HT1080 (cell line): ENCODE measurements around the gene IL22RA2. TPM values are rescaled to one million over a fixed set of nuclear protein-coding genes. Genes with fewer than 3 reads are reported as not detected.

Experiments
- DNase-seq: peaks from one replicate; pipeline ENCODE4 v3.0.0-alpha.2; 2015; ENCODE audit warnings: low read depth
- total RNA-seq: library from RNA; depleted of rRNA; stranded (reverse); fragments of >200 nt; shearing (Covaris generic); gene quantifications from 2 replicates; pipeline ENCODE4 v1.2.3, GENCODE V29; 2014

The IL22RA2 gene
- total RNA-seq, 1 experiment from 2014 or later, result not detected

DNA sequence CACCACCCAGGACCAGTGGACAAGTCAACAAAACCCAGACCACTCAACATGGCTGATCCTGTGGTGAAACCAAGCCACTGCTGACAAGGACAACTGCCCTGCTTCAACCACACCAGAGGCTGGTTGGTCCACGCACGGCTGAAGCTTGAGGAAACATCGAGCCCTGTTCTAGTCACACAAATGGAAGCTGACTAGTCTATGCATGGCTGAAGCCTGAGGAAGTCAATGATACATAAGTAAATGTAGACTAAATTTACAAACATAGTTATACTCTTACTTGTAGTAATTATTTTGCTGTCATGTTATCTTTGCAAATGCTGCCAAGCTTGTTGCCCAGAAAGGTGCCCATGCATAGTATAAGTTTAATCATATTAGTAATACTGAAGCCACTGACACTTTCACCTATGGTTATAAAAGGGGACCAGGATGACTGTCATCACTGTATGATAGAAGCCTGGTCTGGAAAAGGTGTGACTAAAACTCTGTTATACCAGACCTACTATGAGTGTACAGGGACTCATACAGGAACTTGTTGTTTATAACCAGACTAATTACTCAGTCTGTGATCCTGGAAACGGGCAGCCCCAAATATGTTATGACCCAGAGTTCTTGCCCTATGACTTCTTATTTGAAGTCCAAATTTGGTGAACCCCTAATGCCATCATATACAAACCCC, 5.6 kb downstream of the IL22RA2 start:
- no peak for DNase-seq

DNA sequence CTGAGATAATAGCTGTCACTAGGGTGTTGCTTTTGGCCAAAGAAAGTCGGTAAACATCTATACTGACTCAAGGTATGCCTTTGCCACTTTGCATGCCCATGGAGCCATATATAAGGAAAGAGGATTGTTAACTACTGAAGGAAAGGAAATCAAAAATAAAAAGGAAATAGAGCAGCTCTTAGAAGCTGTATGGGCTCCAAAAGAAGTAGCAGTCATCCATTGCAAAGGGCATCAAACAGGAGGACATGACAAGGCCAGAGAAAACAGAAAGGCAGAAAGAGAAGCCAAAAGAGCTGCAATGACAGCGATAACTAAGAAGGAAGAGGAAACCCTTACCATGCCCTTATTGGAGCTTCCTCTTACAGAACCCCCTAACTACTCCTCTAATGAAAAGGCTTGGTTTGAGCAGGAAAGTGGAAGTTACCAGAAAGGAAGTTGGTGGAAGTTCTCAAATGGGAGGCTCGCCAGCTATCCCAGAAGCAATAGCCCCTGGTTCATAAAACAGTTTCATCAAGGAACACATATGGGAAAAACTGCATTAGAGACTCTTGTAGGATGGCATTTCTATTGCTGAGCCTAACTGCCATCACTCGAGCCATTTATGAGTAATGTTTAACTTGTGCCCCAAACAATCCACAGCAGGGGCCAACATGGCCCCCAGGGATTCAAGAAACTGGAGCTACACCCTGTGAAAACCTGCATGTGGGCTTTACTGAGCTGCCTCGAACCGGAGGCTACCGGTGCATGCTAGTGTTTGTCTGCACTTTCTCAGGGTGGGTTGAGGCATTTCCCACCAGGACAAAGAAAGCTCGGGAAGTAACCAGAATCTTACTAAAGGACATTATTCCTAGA, 7.0 kb downstream of the IL22RA2 start:
- no peak for DNase-seq

- peak; percentile 39 for DNase-seq
Observed at GRCh38 chr6:137165375-137166246, 7.8 kb downstream of the IL22RA2 start.

DNA sequence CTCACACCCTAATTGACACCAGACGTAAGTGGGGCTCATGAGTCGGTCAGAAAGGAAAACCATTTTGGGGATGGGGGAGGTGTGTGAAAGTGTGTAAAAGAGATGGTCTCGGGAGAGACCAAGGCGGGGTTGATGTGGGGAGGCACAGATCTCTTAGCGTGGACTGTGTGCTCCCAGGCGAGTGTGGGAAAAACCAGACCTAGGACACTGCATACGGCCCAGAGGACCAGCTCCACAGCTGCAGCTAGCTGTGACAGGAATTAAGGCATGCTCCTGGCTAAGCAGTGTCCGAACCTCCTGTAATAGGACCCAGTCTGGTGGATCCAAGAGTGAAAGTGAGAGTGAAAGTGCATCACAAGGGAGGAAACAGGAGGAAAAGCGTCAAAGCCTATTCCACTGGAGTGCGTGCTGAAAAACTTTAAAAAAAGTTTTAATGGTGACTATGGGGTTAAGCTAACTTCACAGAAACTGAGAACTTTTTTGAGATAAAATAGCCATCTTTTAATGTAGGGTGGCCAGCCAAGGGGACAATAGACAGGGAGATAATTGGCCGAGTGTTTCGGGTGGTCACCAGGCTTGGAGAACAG, 9.6 kb downstream of the IL22RA2 start:
- no peak for DNase-seq

DNA sequence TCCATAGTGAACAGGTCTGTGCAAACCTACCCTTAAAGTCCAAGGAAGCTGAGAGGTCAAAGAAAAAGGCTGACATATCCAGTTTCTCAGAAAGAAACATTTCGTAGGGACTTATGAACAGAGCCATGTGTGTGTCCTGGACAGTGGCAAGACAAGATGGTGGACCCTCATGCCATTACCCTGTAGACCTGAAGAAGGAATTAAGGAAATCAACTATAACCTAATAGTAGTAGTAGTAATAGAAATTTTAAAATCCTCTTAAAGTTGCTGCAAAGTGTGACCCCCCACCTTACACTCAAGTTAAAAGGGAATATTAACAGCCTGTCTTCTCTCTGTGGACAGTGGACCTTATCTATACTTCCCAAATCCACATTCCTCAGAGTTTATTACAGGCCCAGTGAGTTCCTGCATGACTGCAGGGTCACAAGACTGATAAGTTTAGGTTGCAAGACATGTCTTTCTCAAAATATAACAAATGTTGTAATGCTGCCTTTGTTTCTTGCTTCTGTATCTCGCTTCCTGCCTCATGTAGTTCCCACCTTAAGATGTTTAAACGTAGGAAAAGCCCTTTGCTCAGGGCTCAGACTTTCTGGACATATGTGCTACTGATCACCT, 10.6 kb downstream of the IL22RA2 start:
- DNase-seq, result no peak

- no peak for DNase-seq
Observed at GRCh38 chr6:137161949-137162348, 11.5 kb downstream of the IL22RA2 start.

DNA sequence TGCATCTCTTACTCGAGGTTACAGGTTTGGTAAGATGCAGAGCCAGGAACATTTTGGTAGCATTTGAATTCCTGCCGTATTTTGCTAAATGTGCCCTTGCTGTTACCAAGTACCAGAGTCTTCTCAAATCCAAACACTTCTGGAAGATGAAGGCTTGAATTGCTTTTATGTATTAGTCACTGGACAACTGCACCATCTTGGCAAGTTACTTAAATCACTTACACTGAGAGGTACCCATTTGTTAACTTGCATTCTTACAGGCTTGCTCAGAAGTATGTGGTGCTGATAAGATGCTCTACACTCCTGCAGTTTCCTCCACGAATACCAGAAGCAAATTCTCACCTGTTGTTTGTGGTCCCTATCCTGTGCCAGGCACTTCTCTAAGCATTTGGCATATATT, 12.7 kb downstream of the IL22RA2 start:
- DNase-seq, result peak; percentile 44

GRCh38 chr6:137159912-137160311, 13.5 kb downstream of the IL22RA2 start:
- DNase-seq, result no peak

DNA sequence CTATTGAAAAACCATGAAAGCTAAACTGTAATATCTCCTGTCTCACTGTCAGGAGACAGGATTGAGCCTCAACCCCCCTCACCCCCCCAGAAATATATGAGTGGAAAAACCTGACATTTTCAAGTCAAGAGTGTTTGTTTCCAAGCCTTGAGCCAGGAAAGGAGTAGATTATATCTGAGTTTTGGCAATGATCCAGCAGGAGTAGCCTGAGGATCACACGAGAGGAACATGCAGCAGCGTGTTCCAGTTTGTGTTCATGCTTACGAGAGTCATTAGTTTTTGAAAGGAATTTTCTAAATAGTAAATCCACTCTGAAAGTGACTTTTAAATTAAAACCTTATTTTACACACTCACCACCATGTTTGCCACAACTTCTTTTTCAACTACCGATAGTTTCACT, 15.8 kb downstream of the IL22RA2 start:
- no peak for DNase-seq

- no peak for DNase-seq
Observed at GRCh38 chr6:137156650-137157049, 16.8 kb downstream of the IL22RA2 start.

- DNase-seq, result peak; percentile 84
Observed at GRCh38 chr6:137155830-137156229, 17.6 kb downstream of the IL22RA2 start.

- no peak for DNase-seq
Observed at GRCh38 chr6:137150072-137150471, 23.4 kb downstream of the IL22RA2 start.

GRCh38 chr6:137149035-137149393, 24.4 kb downstream of the IL22RA2 start:
- no peak for DNase-seq

DNA sequence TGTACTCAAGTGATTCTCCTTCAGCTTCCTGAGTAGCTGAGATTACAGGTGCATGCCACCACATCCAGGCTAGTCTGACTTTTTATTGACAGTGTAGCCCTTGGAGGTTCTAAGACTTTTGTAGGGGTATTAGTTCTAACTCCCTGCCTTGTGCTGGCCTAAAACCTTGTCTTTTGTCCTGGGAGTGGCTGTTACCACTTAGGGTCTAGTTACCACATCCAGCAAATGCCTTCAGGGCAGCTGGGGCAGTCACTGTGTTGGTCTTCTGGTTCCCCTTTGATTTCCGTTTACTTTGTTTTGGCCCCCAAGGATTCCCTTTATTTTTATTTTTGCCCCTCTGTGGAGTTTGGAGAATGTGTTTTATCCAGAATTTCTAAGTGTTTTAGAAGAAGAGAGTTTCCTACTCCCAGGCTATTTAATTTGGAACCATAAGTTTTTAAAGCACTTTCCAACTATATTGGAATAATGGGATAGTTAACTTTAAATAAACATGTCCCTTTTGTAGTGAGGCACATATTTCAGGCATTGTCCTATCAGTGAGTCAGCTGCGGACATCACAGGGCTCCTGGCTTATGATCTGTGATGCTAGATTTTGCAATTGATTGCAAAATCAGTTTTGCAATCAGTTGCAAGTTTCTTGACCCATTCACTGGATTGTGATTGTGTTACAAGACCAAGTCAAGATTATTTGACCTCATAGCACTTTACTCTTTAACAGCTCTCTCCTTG, 25.0 kb downstream of the IL22RA2 start:
- DNase-seq, result no peak

GRCh38 chr6:137147195-137147594, 26.2 kb downstream of the IL22RA2 start:
- DNase-seq, result no peak

DNA sequence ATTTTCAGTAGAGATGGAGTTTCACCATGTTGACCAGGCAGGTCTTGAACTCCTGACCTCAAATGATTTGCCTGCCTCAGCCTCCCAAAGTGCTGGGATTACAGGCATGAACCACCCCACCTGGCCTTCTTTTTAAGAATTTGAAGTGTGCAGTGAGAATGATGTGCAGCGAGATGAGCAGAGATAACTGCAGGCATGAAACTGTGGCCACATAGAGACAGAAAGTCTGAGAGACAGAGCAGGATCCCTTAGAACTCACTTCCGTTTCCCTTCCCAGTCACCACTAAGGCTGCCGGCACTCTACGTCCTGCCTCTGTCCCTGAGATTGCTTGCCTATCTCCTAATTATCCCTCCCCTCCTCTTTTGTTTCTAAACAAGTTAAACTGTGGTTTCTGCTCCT, 27.2 kb downstream of the IL22RA2 start:
- DNase-seq, result no peak

DNA sequence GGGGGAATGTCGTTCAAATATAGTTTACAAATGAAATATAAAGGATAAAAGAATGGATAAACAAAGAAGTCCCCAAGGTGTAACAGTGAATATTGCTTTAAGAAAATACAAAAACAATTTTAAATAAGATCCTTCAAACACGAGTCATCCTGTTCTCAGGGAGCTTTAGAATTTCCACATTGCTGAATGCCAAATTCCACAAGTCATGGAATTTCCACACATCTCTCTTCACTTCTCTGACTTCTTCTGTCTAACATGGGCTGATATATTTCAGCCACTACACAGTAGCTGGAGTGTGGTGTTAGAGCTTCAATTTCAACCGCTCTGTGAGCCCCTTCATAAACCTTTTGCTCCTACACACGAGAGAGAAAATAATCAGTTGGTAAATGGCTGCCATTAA, 28.0 kb downstream of the IL22RA2 start:
- no peak for DNase-seq

GRCh38 chr6:137136065-137136464, 37.4 kb downstream of the IL22RA2 start:
- no peak for DNase-seq

DNA sequence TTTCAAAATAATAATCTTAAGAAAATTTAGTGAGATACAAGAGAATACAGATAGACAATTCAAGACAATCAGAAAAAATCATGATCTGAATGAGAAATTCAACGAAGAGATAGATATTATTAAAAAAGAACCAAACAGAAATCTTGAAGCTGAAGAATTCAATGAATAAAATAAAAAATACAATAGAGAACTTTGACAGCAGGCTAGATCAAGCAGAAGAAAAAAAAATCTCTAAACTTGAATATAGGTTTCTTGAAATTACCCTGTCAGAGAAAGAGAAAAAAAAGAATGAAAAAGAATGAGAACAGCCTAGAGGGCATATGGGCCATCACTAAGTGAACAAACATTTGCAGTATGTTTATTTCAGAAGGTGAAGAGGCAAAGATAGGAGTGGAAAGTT, 39.0 kb downstream of the IL22RA2 start:
- DNase-seq, result no peak

DNA sequence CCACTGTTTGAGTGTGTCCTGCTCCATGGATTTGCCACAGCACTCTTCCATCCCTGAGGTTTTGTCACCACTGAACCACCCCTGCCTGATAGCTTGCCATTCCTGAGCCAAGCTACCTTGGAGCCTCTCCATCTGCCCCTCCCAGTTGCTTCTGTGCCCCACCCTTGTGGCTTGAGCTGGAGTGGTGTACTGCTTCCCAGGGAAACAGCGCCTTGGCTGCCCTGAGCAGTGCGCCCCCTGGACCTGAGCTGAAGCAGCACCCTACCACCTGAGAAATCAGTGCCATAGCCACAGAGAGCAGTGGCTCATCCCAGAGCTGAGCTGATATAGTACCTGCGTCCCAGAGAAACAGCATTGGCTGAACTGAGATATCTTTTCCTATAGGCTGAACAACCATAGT, 40.3 kb downstream of the IL22RA2 start:
- no peak for DNase-seq
